WTC11 (cell line): Measurements from ENCODE around the gene NPEPL1. TPM values are rescaled to one million over a fixed set of nuclear protein-coding genes. Genes with fewer than 3 reads are reported as not detected.
A peak's percentile ranks its signal among the peaks of the same experiment; 100 is the strongest.

ENCODE experiments used
- ATAC-seq: fragments of 200-7000 bp; cut with Tn5 transposase; 2 replicates; pipeline ENCODE4 v1.10.0; 2021; ENCODE audit warnings: mild to moderate bottlenecking, moderate library complexity
- CTCF ChIA-PET: fragments of 300-600 bp; sonication (Branson Sonifier 250); formaldehyde crosslinking; loops from one replicate; lab custom pipeline; 2021; ENCODE audit warnings: antibody characterized with exemption; lab: Charles Lee
- POLR2A ChIA-PET: fragments of 350-600 bp; sonication (Branson Sonifier 250); formaldehyde crosslinking; loops from one replicate; lab custom pipeline; 2021; ENCODE audit warnings: antibody characterized with exemption; lab: Charles Lee
- DNase-seq: peaks from one replicate; pipeline ENCODE4 v3.0.0; 2021; ENCODE audit warnings: low spot score
- H3K27ac Mint-ChIP-seq: 2 replicates; pipeline ENCODE4 v1.8.0; 2021; ENCODE audit warnings: mixed read lengths
- H3K27me3 Mint-ChIP-seq: 2 replicates; pipeline ENCODE4 v1.8.0; 2021; ENCODE audit warnings: low read depth, mild to moderate bottlenecking, moderate library complexity, mixed read lengths
- H3K36me3 Mint-ChIP-seq: 2 replicates; pipeline ENCODE4 v1.8.0; 2021; ENCODE audit warnings: mixed read lengths
- H3K4me1 Mint-ChIP-seq: 2 replicates; pipeline ENCODE4 v1.8.0; 2022; ENCODE audit warnings: mixed read lengths
- H3K4me3 Mint-ChIP-seq: 2 replicates; pipeline ENCODE4 v1.8.0; 2021; ENCODE audit warnings: mild to moderate bottlenecking, moderate library complexity, mixed read lengths
- H3K9me3 Mint-ChIP-seq: 2 replicates; pipeline ENCODE4 v1.8.0; 2021; ENCODE audit warnings: mixed read lengths
- ATF1 ChIP-seq: sonication (generic); formaldehyde crosslinking; IDR thresholded peaks from 2 replicates; pipeline ENCODE4 v1.8.1; 2023; ENCODE audit warnings: mild to moderate bottlenecking, moderate library complexity, missing genetic modification reagents
- CREB1 ChIP-seq: sonication (generic); formaldehyde crosslinking; IDR thresholded peaks from 2 replicates; pipeline ENCODE4 v1.8.0; 2023; ENCODE audit warnings: mild to moderate bottlenecking, missing genetic modification reagents
- CREM ChIP-seq: sonication (generic); formaldehyde crosslinking; IDR thresholded peaks from 2 replicates; pipeline ENCODE4 v1.8.1; 2022; ENCODE audit warnings: mild to moderate bottlenecking, missing genetic modification reagents, moderate library complexity
- E2F5 ChIP-seq: sonication (generic); formaldehyde crosslinking; IDR thresholded peaks from 2 replicates; pipeline ENCODE4 v1.8.1; 2022; ENCODE audit warnings: mild to moderate bottlenecking, moderate library complexity, missing genetic modification reagents
- EMX1 ChIP-seq: fragments of 250-450 bp; sonication (Bioruptor Pico); IDR thresholded peaks from 2 replicates; pipeline ENCODE4 v1.8.0; 2021; ENCODE audit warnings: mild to moderate bottlenecking
- ERG ChIP-seq: fragments of 250-450 bp; sonication (Bioruptor Pico); IDR thresholded peaks from 2 replicates; pipeline ENCODE4 v1.8.0; 2021; ENCODE audit warnings: mild to moderate bottlenecking
- ESRRA ChIP-seq: sonication (generic); formaldehyde crosslinking; IDR thresholded peaks from 2 replicates; pipeline ENCODE4 v1.8.1; 2022; ENCODE audit warnings: mild to moderate bottlenecking, missing genetic modification reagents, borderline replicate concordance
- FOXK1 ChIP-seq: sonication (generic); formaldehyde crosslinking; IDR thresholded peaks from 2 replicates; pipeline ENCODE4 v1.8.0; 2022; ENCODE audit warnings: mild to moderate bottlenecking, moderate library complexity, missing genetic modification reagents
- MLX ChIP-seq: sonication (generic); formaldehyde crosslinking; IDR thresholded peaks from 2 replicates; pipeline ENCODE4 v1.8.1; 2023; ENCODE audit warnings: mild to moderate bottlenecking, missing genetic modification reagents, moderate library complexity
- MXD4 ChIP-seq: fragments of 250-450 bp; sonication (Bioruptor Pico); IDR thresholded peaks from 2 replicates; pipeline ENCODE4 v1.8.0; 2021; ENCODE audit warnings: mild to moderate bottlenecking, moderate library complexity, borderline replicate concordance
- NFE2L1 ChIP-seq: sonication (generic); formaldehyde crosslinking; IDR thresholded peaks from 2 replicates; pipeline ENCODE4 v1.8.1; 2023; ENCODE audit warnings: missing genetic modification reagents
- OVOL2 ChIP-seq: fragments of 250-450 bp; sonication (Bioruptor Pico); IDR thresholded peaks from 2 replicates; pipeline ENCODE4 v1.9.0; 2021; ENCODE audit warnings: mild to moderate bottlenecking, borderline replicate concordance
- TCF7 ChIP-seq: sonication (generic); formaldehyde crosslinking; IDR thresholded peaks from 2 replicates; pipeline ENCODE4 v1.8.0; 2022; ENCODE audit warnings: mild to moderate bottlenecking, low read depth, missing genetic modification reagents, moderate library complexity
- USF2 ChIP-seq: sonication (generic); formaldehyde crosslinking; IDR thresholded peaks from 2 replicates; pipeline ENCODE4 v1.8.1; 2023; ENCODE audit warnings: mild to moderate bottlenecking, missing genetic modification reagents, moderate library complexity
- ZBTB43 ChIP-seq: sonication (generic); formaldehyde crosslinking; IDR thresholded peaks from 2 replicates; pipeline ENCODE4 v1.8.1; 2023; ENCODE audit warnings: mild to moderate bottlenecking, missing genetic modification reagents
- ZNF138 ChIP-seq: sonication (generic); formaldehyde crosslinking; conservative IDR thresholded peaks from 2 replicates; pipeline ENCODE4 v1.8.1; 2022; ENCODE audit warnings: mild to moderate bottlenecking, moderate library complexity, missing genetic modification reagents
- total RNA-seq: library from RNA; stranded (reverse); gene quantifications from 3 replicates; pipeline ENCODE4 v1.2.3, GENCODE V29; 2021
- TF ChIP-seq, protein P1 (sequence below): sonication (generic); formaldehyde crosslinking; IDR thresholded peaks from 2 replicates; pipeline ENCODE4 v1.8.0; 2022; ENCODE audit warnings: mild to moderate bottlenecking, missing genetic modification reagents
- TF ChIP-seq, protein P2 (sequence below): sonication (generic); formaldehyde crosslinking; IDR thresholded peaks from 2 replicates; pipeline ENCODE4 v1.8.0; 2022; ENCODE audit warnings: mild to moderate bottlenecking, missing genetic modification reagents

Gene NPEPL1
- total RNA-seq, 1 experiment from 2014 or later, result 39.9 TPM

- peak; percentile 6 for DNase-seq
- TF ChIP-seq OVOL2 (CRISPR knock-in tag), result no peak
- no peak for TF ChIP-seq CREB1 (CRISPR knock-in tag)
- TF ChIP-seq E2F5 (CRISPR knock-in tag), result no peak
- TF ChIP-seq CREM (CRISPR knock-in tag), result no peak
- no peak for TF ChIP-seq EMX1
- no peak for TF ChIP-seq MXD4 (CRISPR knock-in tag)
- no peak for TF ChIP-seq MLX (CRISPR knock-in tag)
- no peak for TF ChIP-seq FOXK1
- no peak for TF ChIP-seq ATF1 (CRISPR knock-in tag)
- TF ChIP-seq, protein P1, sequence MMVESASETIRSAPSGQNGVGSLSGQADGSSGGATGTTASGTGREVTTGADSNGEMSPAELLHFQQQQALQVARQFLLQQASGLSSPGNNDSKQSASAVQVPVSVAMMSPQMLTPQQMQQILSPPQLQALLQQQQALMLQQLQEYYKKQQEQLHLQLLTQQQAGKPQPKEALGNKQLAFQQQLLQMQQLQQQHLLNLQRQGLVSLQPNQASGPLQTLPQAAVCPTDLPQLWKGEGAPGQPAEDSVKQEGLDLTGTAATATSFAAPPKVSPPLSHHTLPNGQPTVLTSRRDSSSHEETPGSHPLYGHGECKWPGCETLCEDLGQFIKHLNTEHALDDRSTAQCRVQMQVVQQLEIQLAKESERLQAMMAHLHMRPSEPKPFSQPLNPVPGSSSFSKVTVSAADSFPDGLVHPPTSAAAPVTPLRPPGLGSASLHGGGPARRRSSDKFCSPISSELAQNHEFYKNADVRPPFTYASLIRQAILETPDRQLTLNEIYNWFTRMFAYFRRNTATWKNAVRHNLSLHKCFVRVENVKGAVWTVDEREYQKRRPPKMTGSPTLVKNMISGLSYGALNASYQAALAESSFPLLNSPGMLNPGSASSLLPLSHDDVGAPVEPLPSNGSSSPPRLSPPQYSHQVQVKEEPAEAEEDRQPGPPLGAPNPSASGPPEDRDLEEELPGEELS (CRISPR knock-in tag), result no peak
- no peak for TF ChIP-seq TCF7 (CRISPR knock-in tag)
- no peak for TF ChIP-seq NFE2L1 (CRISPR knock-in tag)
- TF ChIP-seq, protein P2, sequence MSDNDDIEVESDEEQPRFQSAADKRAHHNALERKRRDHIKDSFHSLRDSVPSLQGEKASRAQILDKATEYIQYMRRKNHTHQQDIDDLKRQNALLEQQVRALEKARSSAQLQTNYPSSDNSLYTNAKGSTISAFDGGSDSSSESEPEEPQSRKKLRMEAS, result no peak
- TF ChIP-seq ZNF138 (CRISPR knock-in tag), result no peak
- TF ChIP-seq ZBTB43 (CRISPR knock-in tag), result no peak
- TF ChIP-seq ERG, result no peak
- TF ChIP-seq ESRRA (CRISPR knock-in tag), result no peak
- TF ChIP-seq USF2, result no peak
- ChIA-PET POLR2A (interaction anchor here (1.5 kb wide), 1 partner anchor 30 kb away, joined by 3 read pairs; no protein-coding TSS in a partner anchor), CTCF (interaction anchor here (0.6 to 2.0 kb wide), 2 partner anchors 48 to 51 kb away, joined by 5 to 6 read pairs; partner anchors contain the start of gene STX16)
- H3K9me3 Mint-ChIP-seq, result peaks cover 2% of the 10 kb centered on the region
- peaks cover 9% of the 10 kb centered on the region for H3K4me1 Mint-ChIP-seq
- no peak overlapping the region for H3K4me3 Mint-ChIP-seq
- no peak for ATAC-seq
- peaks cover 39% of the 10 kb centered on the region for H3K36me3 Mint-ChIP-seq
- peak overlapping the region; percentile 33 for H3K27ac Mint-ChIP-seq
- H3K27me3 Mint-ChIP-seq, result no peaks in the 10 kb centered on the region
These were observed 7.1 kb downstream of the NPEPL1 start for GRCh38 chr20:58699623-58700107.
